ENCODE results near the gene SPTLC2.

GRCh38 chr14:77625360-77625759 is 8.9 kb upstream of the SPTLC2 start:
- TF ChIP-seq CTCF (IDR thresholded peaks at IDR 0.05) (no peak), POLR2A (IDR thresholded peaks at IDR 0.05) (no peak)

Measured in body of pancreas (tissue), 4 donors.